SJSA1 (cell line): ENCODE data around the gene ATF2. TPM values are rescaled to one million over a fixed set of nuclear protein-coding genes. Genes with fewer than 3 reads are reported as not detected.
"Not testable (repeated sequence)": the region's sequence is repeated elsewhere in the genome, so short reads cannot be mapped to it uniquely, and the experiment has no call there.

Experiments
- DNase-seq, 2 experiments: peaks; one replicate each; pipeline ENCODE4 v3.0.0-alpha.2; 2015 to 2020; ENCODE audit warnings: low spot score in 2 of 2, low read depth in 1 of 2
- H3K27ac ChIP-seq: fragments of 250-450 bp; sonication (Bioruptor Pico); 2 replicates; pipeline ENCODE4 v1.5.1; 2020; ENCODE audit warnings: mild to moderate bottlenecking, moderate library complexity
- H3K27me3 ChIP-seq: fragments of 250-450 bp; sonication (Bioruptor Pico); replicated peaks from 2 replicates; pipeline ENCODE4 v1.5.1; 2020; ENCODE audit warnings: mild to moderate bottlenecking, moderate library complexity
- H3K36me3 ChIP-seq: fragments of 250-450 bp; sonication (Bioruptor Pico); 2 replicates; pipeline ENCODE4 v1.5.1; 2020; ENCODE audit warnings: mild to moderate bottlenecking
- H3K4me1 ChIP-seq: fragments of 250-450 bp; sonication (Bioruptor Pico); replicated peaks from 2 replicates; pipeline ENCODE4 v1.6.1; 2021; ENCODE audit warnings: mild to moderate bottlenecking
- H3K4me3 ChIP-seq: fragments of 250-450 bp; sonication (Bioruptor Pico); 2 replicates; pipeline ENCODE4 v1.5.1; 2020; ENCODE audit warnings: mild to moderate bottlenecking
- H3K9me3 ChIP-seq: fragments of 250-450 bp; sonication (Bioruptor Pico); replicated peaks from 2 replicates; pipeline ENCODE4 v1.5.1; 2020; ENCODE audit warnings: mild to moderate bottlenecking
- total RNA-seq: library from RNA; depleted of rRNA; stranded (reverse); fragments of >200 nt; shearing (Covaris generic); gene quantifications from 2 replicates; pipeline ENCODE4 v1.2.3, GENCODE V29; 2014

Gene ATF2
- total RNA-seq, 1 experiment from 2014 or later: 34.9 TPM

- Histone ChIP-seq H3K4me1 (peaks cover 4% of the 10 kb centered on the region), H3K27ac (no peak overlapping the region), H3K36me3 (peaks cover 33% of the 10 kb centered on the region), H3K4me3 (no peak overlapping the region), H3K27me3 (no peaks in the 10 kb centered on the region), H3K9me3 (no peaks in the 10 kb centered on the region)
- DNase-seq: no peak
Observed at GRCh38 chr2:175147186-175147585, 20.8 kb downstream of the ATF2 start.

- Histone ChIP-seq H3K27me3 (no peaks in the 10 kb centered on the region), H3K4me3 (no peak overlapping the region), H3K9me3 (no peaks in the 10 kb centered on the region), H3K4me1 (no peaks in the 10 kb centered on the region), H3K36me3 (peaks cover 16% of the 10 kb centered on the region), H3K27ac (no peak overlapping the region)
- DNase-seq: no peak
Observed at GRCh38 chr2:175143678-175144077, 24.3 kb downstream of the ATF2 start.

GRCh38 chr2:175143191-175143590 is 24.8 kb downstream of the ATF2 start:
- H3K4me3 ChIP-seq: no peak overlapping the region
- H3K36me3 ChIP-seq: peaks cover 14% of the 10 kb centered on the region; the same call in 1 of the 2 replicates
- H3K27me3 ChIP-seq: no peaks in the 10 kb centered on the region
- no peaks in the 10 kb centered on the region for H3K4me1 ChIP-seq
- H3K9me3 ChIP-seq: no peaks in the 10 kb centered on the region
- DNase-seq: no peak
- H3K27ac ChIP-seq: no peak overlapping the region

GRCh38 chr2:175140332-175140731 is 27.7 kb downstream of the ATF2 start:
- no peaks in the 10 kb centered on the region for H3K4me1 ChIP-seq
- H3K27ac ChIP-seq: no peak overlapping the region
- peaks cover 15% of the 10 kb centered on the region for H3K36me3 ChIP-seq
- H3K9me3 ChIP-seq: no peaks in the 10 kb centered on the region
- DNase-seq: no peak
- H3K4me3 ChIP-seq: no peak overlapping the region
- H3K27me3 ChIP-seq: no peaks in the 10 kb centered on the region

- Histone ChIP-seq H3K4me1 (no peaks in the 10 kb centered on the region), H3K27me3 (no peaks in the 10 kb centered on the region), H3K9me3 (no peaks in the 10 kb centered on the region), H3K4me3 (no peak overlapping the region), H3K36me3 (peaks cover 19% of the 10 kb centered on the region), H3K27ac (no peak overlapping the region)
- DNase-seq: no peak
Observed at GRCh38 chr2:175137793-175138192, 30.2 kb downstream of the ATF2 start.

GRCh38 chr2:175136334-175137215 is 31.4 kb downstream of the ATF2 start:
- DNase-seq: no peak
- H3K4me3 ChIP-seq: no peak overlapping the region
- no peaks in the 10 kb centered on the region for H3K4me1 ChIP-seq
- no peaks in the 10 kb centered on the region for H3K9me3 ChIP-seq
- peaks cover 26% of the 10 kb centered on the region for H3K36me3 ChIP-seq
- H3K27ac ChIP-seq: no peak overlapping the region
- H3K27me3 ChIP-seq: no peaks in the 10 kb centered on the region

- Histone ChIP-seq H3K4me1 (no peaks in the 10 kb centered on the region), H3K9me3 (no peaks in the 10 kb centered on the region), H3K27ac (no peak overlapping the region), H3K27me3 (no peaks in the 10 kb centered on the region), H3K4me3 (no peak overlapping the region), H3K36me3 (peaks cover 31% of the 10 kb centered on the region)
- no peak for DNase-seq
Observed at GRCh38 chr2:175135862-175136261, 32.1 kb downstream of the ATF2 start.

- Histone ChIP-seq H3K4me3 (no peak overlapping the region), H3K27me3 (no peaks in the 10 kb centered on the region), H3K36me3 (peaks cover 35% of the 10 kb centered on the region), H3K4me1 (no peaks in the 10 kb centered on the region), H3K9me3 (no peaks in the 10 kb centered on the region), H3K27ac (no peak overlapping the region)
- no peak for DNase-seq
Observed at GRCh38 chr2:175135177-175135576, 32.8 kb downstream of the ATF2 start.

- no peak for DNase-seq
- Histone ChIP-seq H3K27ac (no peak overlapping the region), H3K9me3 (no peaks in the 10 kb centered on the region), H3K4me1 (no peaks in the 10 kb centered on the region), H3K36me3 (peaks cover 46% of the 10 kb centered on the region), H3K4me3 (no peak overlapping the region), H3K27me3 (no peaks in the 10 kb centered on the region)
Observed at GRCh38 chr2:175131252-175131651, 36.8 kb downstream of the ATF2 start.

- Histone ChIP-seq H3K4me3 (no peak overlapping the region), H3K36me3 (peaks cover 28% of the 10 kb centered on the region), H3K27ac (no peak overlapping the region), H3K4me1 (no peaks in the 10 kb centered on the region), H3K27me3 (no peaks in the 10 kb centered on the region), H3K9me3 (no peaks in the 10 kb centered on the region)
- DNase-seq: no peak
Observed at GRCh38 chr2:175126661-175127060, 41.3 kb downstream of the ATF2 start.

- Histone ChIP-seq H3K4me1 (no peaks in the 10 kb centered on the region), H3K36me3 (peaks cover 14% of the 10 kb centered on the region), H3K27ac (no peak overlapping the region), H3K4me3 (no peak overlapping the region), H3K9me3 (no peaks in the 10 kb centered on the region), H3K27me3 (no peaks in the 10 kb centered on the region)
- no peak for DNase-seq
Observed at GRCh38 chr2:175123254-175123653, 44.7 kb downstream of the ATF2 start.

- Histone ChIP-seq H3K27me3 (no peaks in the 10 kb centered on the region), H3K36me3 (peaks cover 62% of the 10 kb centered on the region), H3K27ac (no peak overlapping the region), H3K4me1 (no peaks in the 10 kb centered on the region), H3K4me3 (no peak overlapping the region), H3K9me3 (no peaks in the 10 kb centered on the region)
- DNase-seq: peak in 1 of 2 experiments; percentile 26
Observed at GRCh38 chr2:175111200-175111657, 56.8 kb downstream of the ATF2 start.

GRCh38 chr2:175108091-175108490 is 59.9 kb downstream of the ATF2 start:
- DNase-seq, H3K27me3 ChIP-seq, H3K9me3 ChIP-seq, H3K4me3 ChIP-seq, H3K4me1 ChIP-seq, H3K27ac ChIP-seq: not testable (repeated sequence)
- peaks cover 48% of the 10 kb centered on the region for H3K36me3 ChIP-seq

GRCh38 chr2:175107146-175107545 is 60.9 kb downstream of the ATF2 start:
- H3K4me3 ChIP-seq: no peak overlapping the region
- no peak overlapping the region for H3K27ac ChIP-seq
- H3K27me3 ChIP-seq: no peaks in the 10 kb centered on the region
- no peaks in the 10 kb centered on the region for H3K9me3 ChIP-seq
- no peaks in the 10 kb centered on the region for H3K4me1 ChIP-seq
- peaks cover 43% of the 10 kb centered on the region for H3K36me3 ChIP-seq
- DNase-seq: no peak
